Gastroesophageal sphincter (tissue), 4 donors: ENCODE results near the gene KRT40. TPM values are rescaled to one million over a fixed set of nuclear protein-coding genes. Genes with fewer than 3 reads are reported as not detected.

Source experiments
- ATAC-seq: fragments of 150-250 bp; one replicate; pipeline ENCODE4 v1.9.1; 2016; ENCODE audit warnings: mild to moderate bottlenecking, moderate library complexity
- H3K27ac ChIP-seq, 4 donors: fragments of 200-600 bp; sonication (generic) in 3 of 4; 1 replicate in 3 of 4; 2 replicates in 1 of 4; pipeline ENCODE4 v1.5.1; 2016 to 2019
- H3K27me3 ChIP-seq: fragments of 200-600 bp; sonication (generic); one replicate; pipeline ENCODE4 v1.5.1; 2019
- H3K36me3 ChIP-seq, 2 donors: fragments of 200-600 bp; sonication (generic); one replicate each; pipeline ENCODE4 v1.5.1; 2019; ENCODE audit warnings: control low read depth in 1 of 2
- H3K4me1 ChIP-seq, 3 donors: fragments of 200-600 bp; sonication (generic); 1 replicate in 2 of 3; 2 replicates in 1 of 3; pipeline ENCODE4 v1.5.1; 2016 to 2019; ENCODE audit warnings: control low read depth in 2 of 3
- H3K4me3 ChIP-seq, 2 donors: fragments of 200-600 bp; sonication (generic); one replicate each; pipeline ENCODE4 v1.5.1; 2019; ENCODE audit warnings: mild to moderate bottlenecking in 1 of 2, moderate library complexity in 1 of 2
- H3K9me3 ChIP-seq, 3 donors: fragments of 200-600 bp; sonication (generic); one replicate each; pipeline ENCODE4 v1.5.1; 2017 to 2019; ENCODE audit warnings: control low read depth in 2 of 3
- CTCF ChIP-seq, 4 experiments: fragments of 200-600 bp in 2 of 4; fragments of 450-650 bp in 2 of 4; sonication (generic) in 1 of 4; IDR thresholded peaks; one replicate each; pipeline ENCODE4 v1.5.1; 2017 to 2019; ENCODE audit warnings: antibody characterized with exemption in 4 of 4, mild to moderate bottlenecking in 2 of 4, moderate library complexity in 2 of 4
- EP300 ChIP-seq: sonication (generic); formaldehyde crosslinking; IDR thresholded peaks from one replicate; pipeline ENCODE4 v1.6.1; 2017; ENCODE audit warnings: antibody characterized with exemption, mild to moderate bottlenecking
- POLR2A ChIP-seq, 2 donors: fragments of 450-650 bp; IDR thresholded peaks; one replicate each; pipeline ENCODE4 v1.6.1; 2017; ENCODE audit warnings: antibody characterized with exemption in 2 of 2, mild to moderate bottlenecking in 2 of 2, moderate library complexity in 1 of 2
- POLR2AphosphoS5 ChIP-seq: sonication (generic); formaldehyde crosslinking; IDR thresholded peaks from one replicate; pipeline ENCODE4 v1.6.1; 2017; ENCODE audit warnings: antibody characterized with exemption
- WGBS, 2 donors: methylation state at CpG; one replicate each; pipeline ENCODE4 v1.1.5; 2018; ENCODE audit warnings: low coverage in 1 of 2; 5-methylcytosine and 5-hydroxymethylcytosine counted together
- total RNA-seq, 4 donors: library from RNA; depleted of rRNA; stranded (reverse); fragments of >200 nt; gene quantifications; one replicate each; pipeline ENCODE4 v1.1.0, GENCODE V29; 2016

KRT40 gene
- total RNA-seq, 4 donors from 2014 or later = not detected

DNA sequence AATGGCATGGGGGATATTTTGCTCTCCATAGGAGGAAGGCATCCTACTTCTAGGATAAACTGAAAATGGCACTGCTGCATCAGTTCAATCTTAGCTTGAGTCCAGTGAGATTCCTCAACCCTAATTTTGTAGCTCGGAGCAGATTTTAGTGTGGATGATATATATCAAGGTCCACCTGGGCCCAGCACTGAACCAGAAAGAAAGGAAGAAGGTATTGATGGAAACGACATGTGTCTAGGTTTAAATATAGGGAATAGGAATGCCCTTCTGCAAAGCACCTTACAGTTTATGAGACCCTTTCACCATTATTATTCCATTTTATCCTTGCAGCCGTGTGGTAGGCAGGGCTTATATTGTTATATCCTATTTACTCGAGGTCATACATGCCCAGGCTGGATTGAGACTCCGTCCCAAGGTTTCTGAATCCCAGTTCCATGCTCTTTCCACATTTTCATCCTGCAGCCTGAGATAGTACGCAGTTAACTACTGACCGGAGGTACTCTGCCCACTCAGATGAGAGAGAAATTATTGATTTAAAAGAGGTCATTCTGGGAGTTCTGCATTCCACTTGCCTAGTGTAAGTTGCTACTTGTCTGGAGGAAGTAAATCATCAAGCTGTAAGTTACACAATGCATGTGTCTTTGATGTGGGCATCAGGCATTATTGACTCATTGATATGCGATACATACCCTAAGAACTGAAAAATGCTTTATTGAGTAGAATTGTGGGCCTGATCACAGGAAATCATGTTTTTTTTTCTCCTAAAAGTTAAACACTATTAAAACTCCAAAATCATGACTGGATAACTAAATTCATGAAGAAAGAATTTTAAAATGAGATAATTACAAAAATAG, 27.5 kb downstream of the KRT40 start:
- ATAC-seq = no peak
- peaks cover 17% of the 10 kb centered on the region for H3K27me3 ChIP-seq
- 63 to 76% methylated on average over 5 to 8 of the region's 8 CpGs for WGBS, 2 donors
- H3K27ac ChIP-seq = no peak overlapping the region
- no peaks in the 10 kb centered on the region for H3K36me3 ChIP-seq
- no peaks in the 10 kb centered on the region for H3K9me3 ChIP-seq
- TF ChIP-seq POLR2AphosphoS5 (no peak), CTCF (IDR thresholded peaks at IDR 0.05) (no peak), EP300 (no peak), POLR2A (IDR thresholded peaks at IDR 0.05) (no peak)
- H3K4me3 ChIP-seq = no peak overlapping the region
- no peaks in the 10 kb centered on the region for H3K4me1 ChIP-seq

DNA sequence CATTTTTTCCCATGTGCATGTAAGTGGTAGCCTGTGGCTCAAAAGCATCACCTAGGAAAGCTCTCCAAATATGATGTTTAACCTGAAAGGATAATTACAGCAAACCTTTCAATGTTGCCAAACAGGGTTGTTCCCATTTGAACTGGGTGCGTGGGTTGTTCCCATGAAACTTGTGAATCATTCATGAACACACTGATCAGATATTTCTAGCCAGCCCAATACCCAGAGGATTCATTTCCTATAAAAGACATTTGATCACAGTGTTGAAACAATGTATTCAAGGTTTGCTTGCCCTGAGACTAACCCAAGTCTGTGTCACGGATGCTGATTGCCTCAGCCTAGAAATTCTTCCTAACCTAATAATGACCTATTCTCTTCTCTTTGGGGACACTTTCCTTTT, 30.2 kb downstream of the KRT40 start:
- Histone ChIP-seq H3K27ac (no peak overlapping the region), H3K27me3 (peaks cover 17% of the 10 kb centered on the region), H3K36me3 (no peaks in the 10 kb centered on the region), H3K9me3 (no peaks in the 10 kb centered on the region), H3K4me3 (no peak overlapping the region), H3K4me1 (no peaks in the 10 kb centered on the region)
- TF ChIP-seq POLR2A (IDR thresholded peaks at IDR 0.05) = no peak
- TF ChIP-seq POLR2AphosphoS5 = no peak
- no peak for TF ChIP-seq EP300
- TF ChIP-seq CTCF (IDR thresholded peaks at IDR 0.05) = no peak
- WGBS, 2 donors = 86 to 91% methylated on average over 2 of the region's 2 CpGs
- ATAC-seq = no peak

GRCh38 chr17:40952661-40953060, 31.5 kb downstream of the KRT40 start:
- Histone ChIP-seq H3K4me1 (no peaks in the 10 kb centered on the region), H3K36me3 (no peaks in the 10 kb centered on the region), H3K4me3 (no peak overlapping the region), H3K27ac (no peak overlapping the region), H3K27me3 (peaks cover 22% of the 10 kb centered on the region), H3K9me3 (no peaks in the 10 kb centered on the region)
- 0% methylated on average over 1 of the region's 1 CpG; no CpG with 5 or more reads in 1 of the 2 donors for WGBS, 2 donors
- peak; percentile 31 for ATAC-seq
- TF ChIP-seq CTCF (IDR thresholded peaks at IDR 0.05) (no peak), POLR2A (IDR thresholded peaks at IDR 0.05) (no peak), EP300 (no peak), POLR2AphosphoS5 (no peak)

DNA sequence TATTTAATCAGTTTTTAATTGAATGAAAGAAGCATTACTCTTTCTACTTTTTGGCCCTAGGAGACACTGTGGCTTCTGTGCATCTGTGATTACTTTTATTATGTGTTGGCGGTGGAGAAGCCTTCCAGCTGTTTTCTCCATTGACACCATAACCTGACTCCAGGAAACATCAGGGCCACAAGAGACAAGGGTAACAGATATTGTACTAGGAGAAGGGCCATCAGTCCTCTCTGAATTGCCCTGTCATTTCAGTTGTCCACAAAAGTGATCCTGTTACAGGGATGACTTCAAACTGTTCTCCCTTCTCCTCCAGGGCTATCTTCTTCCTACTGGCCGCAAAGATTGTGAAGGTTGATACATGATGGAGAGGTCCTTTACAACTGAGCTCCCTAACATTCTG, 32.0 kb downstream of the KRT40 start:
- Histone ChIP-seq H3K9me3 (no peaks in the 10 kb centered on the region), H3K27me3 (peaks cover 25% of the 10 kb centered on the region), H3K36me3 (no peaks in the 10 kb centered on the region), H3K4me3 (no peak overlapping the region), H3K27ac (no peak overlapping the region), H3K4me1 (no peaks in the 10 kb centered on the region)
- 68 to 69% methylated on average over 2 of the region's 2 CpGs for whole genome bisulfite sequencing, 2 donors
- TF ChIP-seq EP300 (no peak), POLR2AphosphoS5 (no peak), CTCF (IDR thresholded peaks at IDR 0.05) (no peak), POLR2A (IDR thresholded peaks at IDR 0.05) (no peak)
- ATAC-seq = no peak
